Naive B cell (primary cell): Measurements from ENCODE around the gene SLC12A4. TPM values are rescaled to one million over a fixed set of nuclear protein-coding genes. Genes with fewer than 3 reads are reported as not detected.
"Not testable (repeated sequence)": the region's sequence is repeated elsewhere in the genome, so short reads cannot be mapped to it uniquely, and the experiment has no call there.

ENCODE experiments used
- ATAC-seq, 2 donors: fragments of 150-1000 bp; cut with Tn5 transposase; 2 replicates each; pipeline ENCODE4 v1.10.0; 2021; ENCODE audit warnings: low read depth in 2 of 2, mild to moderate bottlenecking in 2 of 2, moderate library complexity in 2 of 2
- DNase-seq: peaks from one replicate; pipeline ENCODE4 v3.0.0; 2022
- H3K27ac Mint-ChIP-seq, 6 donors: one replicate each; pipeline ENCODE4 v1.8.0; 2020 to 2022; ENCODE audit warnings: mild to moderate bottlenecking in 6 of 6, mixed read lengths in 6 of 6, moderate library complexity in 5 of 6, inconsistent platforms in 2 of 6
- H3K27me3 Mint-ChIP-seq, 3 donors: one replicate each; pipeline ENCODE4 v1.8.0; 2021 to 2022; ENCODE audit warnings: mixed read lengths in 3 of 3, mild to moderate bottlenecking in 1 of 3
- H3K36me3 Mint-ChIP-seq, 2 donors: one replicate each; pipeline ENCODE4 v1.8.0; 2020 to 2022; ENCODE audit warnings: mixed read lengths in 2 of 2, inconsistent platforms in 1 of 2, mild to moderate bottlenecking in 1 of 2
- H3K4me1 Mint-ChIP-seq, 3 donors: one replicate each; pipeline ENCODE4 v1.8.0; 2020 to 2022; ENCODE audit warnings: mixed read lengths in 3 of 3, inconsistent platforms in 1 of 3, mild to moderate bottlenecking in 1 of 3, moderate library complexity in 1 of 3
- H3K4me3 Mint-ChIP-seq, 8 donors: one replicate each; pipeline ENCODE4 v1.8.0; 2020 to 2022; ENCODE audit warnings: mild to moderate bottlenecking in 8 of 8, mixed read lengths in 8 of 8, moderate library complexity in 8 of 8, inconsistent platforms in 2 of 8
- H3K9me3 Mint-ChIP-seq, 7 donors: one replicate each; pipeline ENCODE4 v1.8.0; 2020 to 2022; ENCODE audit warnings: mixed read lengths in 7 of 7, mild to moderate bottlenecking in 5 of 7, inconsistent platforms in 2 of 7, moderate library complexity in 1 of 7
- polyA plus RNA-seq, 6 donors: library from polyadenylated mRNA; unstranded; fragments of 300-500 nt; fragmentation: Illumina TruSeq; gene quantifications; one replicate each; pipeline ENCODE4 v1.2.3, GENCODE V29; 2021; ENCODE audit warnings: low read depth in 6 of 6

Gene SLC12A4
- polyA plus RNA-seq, 6 donors from 2014 or later = 2.8 to 5.4 (median 3.7) TPM

DNA sequence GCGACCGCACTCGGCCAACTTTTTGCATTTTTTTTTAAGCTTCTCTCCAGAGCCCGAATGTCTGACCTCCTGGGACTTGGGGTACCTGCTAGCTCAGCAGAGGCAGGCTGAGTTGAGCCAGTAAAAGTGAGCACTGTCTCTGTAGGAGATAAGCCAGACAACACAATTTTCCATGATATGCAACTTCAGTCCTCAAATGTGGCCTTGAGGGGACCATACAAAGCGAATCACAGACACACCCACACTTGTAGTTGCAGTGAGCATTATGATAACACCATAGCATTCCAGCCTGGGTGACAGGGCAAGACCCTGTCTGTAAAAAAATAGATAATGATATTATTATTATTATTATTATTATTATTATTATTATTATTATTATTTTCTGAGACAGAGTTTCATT, 28.2 kb upstream of the SLC12A4 start:
- ATAC-seq = no peak
- Mint-ChIP-seq H3K27ac (peak overlapping the region in 5 of 6 donors; percentile 51 to 99 (median 98)), H3K4me3 (peak overlapping the region; percentile 18 to 86 (median 61)), H3K27me3 (no peaks in the 10 kb centered on the region), H3K4me1 (peaks cover 49 to 88% (median 81%) of the 10 kb centered on the region in 3 donors), H3K36me3 (no peaks in the 10 kb centered on the region), H3K9me3 (peaks cover 0 to 5% (median 0%) of the 10 kb centered on the region in 7 donors)
- no peak for DNase-seq

DNA sequence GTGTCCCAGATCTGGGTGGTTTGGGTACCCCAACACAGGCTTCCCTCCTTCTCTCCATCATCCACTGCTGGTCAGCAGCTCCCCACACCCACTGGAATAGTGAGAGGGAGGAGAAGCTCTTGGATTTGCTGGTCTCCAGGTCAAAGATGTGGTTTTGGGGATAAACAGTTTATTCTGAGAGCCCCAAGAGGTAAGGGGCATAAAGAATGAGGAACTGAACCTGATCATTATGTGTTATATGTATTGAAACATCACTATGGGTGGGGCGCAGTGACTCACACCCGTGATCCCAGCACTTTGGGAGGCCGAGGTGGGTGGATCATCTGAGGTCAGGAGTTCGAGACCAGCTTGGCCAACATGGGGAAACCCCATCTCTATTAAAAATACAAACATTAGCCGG, 27.0 kb upstream of the SLC12A4 start:
- Mint-ChIP-seq H3K27me3 (no peaks in the 10 kb centered on the region), H3K36me3 (no peaks in the 10 kb centered on the region), H3K9me3 (peaks cover 0 to 5% (median 0%) of the 10 kb centered on the region in 7 donors), H3K4me1 (peaks cover 47 to 83% (median 69%) of the 10 kb centered on the region in 3 donors), H3K27ac (peak overlapping the region; percentile 97 to 99 (median 99)), H3K4me3 (peak overlapping the region; percentile 62 to 90 (median 84))
- ATAC-seq (peak; percentile 43 to 49), DNase-seq (peak; percentile 73)

DNA sequence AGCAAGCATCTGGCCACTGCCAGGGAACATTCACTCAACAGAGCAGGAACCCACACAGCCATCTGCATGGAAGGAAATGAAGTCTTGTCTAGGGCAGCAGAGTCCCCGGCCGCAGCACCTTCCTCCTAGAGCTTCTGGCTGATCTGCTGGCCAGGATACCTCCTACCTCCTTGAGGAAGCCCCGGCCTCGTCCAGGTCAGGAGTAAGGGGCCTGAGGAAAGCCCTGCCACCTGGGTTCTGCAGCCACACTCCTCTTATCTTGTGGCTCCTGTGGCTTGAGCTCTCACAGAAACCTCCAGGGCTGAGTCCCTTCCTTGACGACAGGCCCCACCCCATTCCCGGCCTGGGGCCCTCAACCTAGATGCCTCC, 25.6 kb upstream of the SLC12A4 start:
- H3K4me3 Mint-ChIP-seq = peak overlapping the region; percentile 48 to 92 (median 87)
- peak overlapping the region; percentile 94 to 99 (median 99) for H3K27ac Mint-ChIP-seq
- not testable (repeated sequence) for H3K9me3 Mint-ChIP-seq, H3K36me3 Mint-ChIP-seq, H3K27me3 Mint-ChIP-seq, DNase-seq
- H3K4me1 Mint-ChIP-seq = peaks cover 38 to 81% (median 61%) of the 10 kb centered on the region in 3 donors
- ATAC-seq = peak; percentile 11 to 18

- peak; percentile 71 to 73 for ATAC-seq
- Mint-ChIP-seq H3K9me3 (no peaks in the 10 kb centered on the region), H3K27ac (peak overlapping the region; percentile 94 to 99 (median 99)), H3K27me3 (no peaks in the 10 kb centered on the region), H3K4me1 (peaks cover 42 to 79% (median 64%) of the 10 kb centered on the region in 3 donors), H3K36me3 (no peaks in the 10 kb centered on the region), H3K4me3 (peak overlapping the region; percentile 48 to 92 (median 87))
- peak; percentile 88 for DNase-seq
Observed at GRCh38 chr16:67993207-67994039, 25.0 kb upstream of the SLC12A4 start.

DNA sequence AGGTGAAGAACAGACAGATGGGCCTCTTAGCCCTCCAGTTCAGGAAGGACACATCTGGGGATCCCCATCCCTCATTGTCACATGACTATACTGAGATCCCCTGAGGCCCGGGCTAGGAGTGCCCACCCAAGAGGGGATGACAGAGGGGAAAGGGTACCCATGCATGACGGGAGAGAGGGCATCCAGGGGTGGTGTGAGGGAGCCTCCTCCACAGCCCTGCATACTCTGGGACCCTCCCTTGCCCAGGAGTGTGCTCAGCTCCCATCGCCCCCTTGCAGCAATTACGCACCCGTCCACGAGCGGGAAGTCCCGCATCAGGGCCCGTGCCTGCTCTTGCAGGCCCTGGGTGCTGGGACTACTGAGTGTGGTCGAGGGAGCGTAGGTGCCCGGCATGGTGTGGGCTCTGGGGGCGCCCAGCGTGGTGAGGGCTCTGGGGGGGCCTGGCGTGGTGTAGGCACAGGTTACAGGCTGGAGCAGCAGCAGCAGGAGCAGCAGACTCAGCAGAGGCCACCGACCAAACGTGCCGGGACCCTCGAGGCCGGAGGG, 24.3 kb upstream of the SLC12A4 start:
- ATAC-seq = no peak
- Mint-ChIP-seq H3K9me3 (no peaks in the 10 kb centered on the region), H3K36me3 (no peaks in the 10 kb centered on the region), H3K4me3 (peak overlapping the region in 7 of 8 donors; percentile 22 to 89 (median 70)), H3K4me1 (peaks cover 44 to 83% (median 68%) of the 10 kb centered on the region in 3 donors), H3K27me3 (no peaks in the 10 kb centered on the region), H3K27ac (peak overlapping the region; percentile 49 to 99 (median 96))
- no peak for DNase-seq

DNA sequence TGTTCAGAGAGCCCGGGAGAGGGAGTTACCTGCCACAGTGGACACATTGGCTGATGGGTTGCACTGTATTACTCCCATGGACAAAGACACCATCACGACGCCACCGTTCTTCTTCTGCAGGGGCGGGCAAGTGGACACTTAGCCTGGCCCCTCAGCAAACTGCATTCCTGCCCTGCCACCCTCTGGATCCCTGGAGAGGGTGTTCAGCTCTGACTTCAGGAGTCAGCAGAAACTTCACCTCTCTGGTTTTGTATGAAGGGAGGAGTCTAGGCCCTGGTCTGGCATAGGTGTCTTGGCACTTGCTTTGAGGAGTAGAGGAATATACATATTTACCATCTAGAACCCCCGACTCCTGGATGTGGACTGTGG, 21.6 kb upstream of the SLC12A4 start:
- H3K36me3 Mint-ChIP-seq = no peaks in the 10 kb centered on the region
- H3K27ac Mint-ChIP-seq = peak overlapping the region in 4 of 6 donors; percentile 43 to 81 (median 68)
- DNase-seq (no peak), ATAC-seq (no peak)
- no peak overlapping the region for H3K4me3 Mint-ChIP-seq
- H3K27me3 Mint-ChIP-seq = no peaks in the 10 kb centered on the region
- no peaks in the 10 kb centered on the region for H3K9me3 Mint-ChIP-seq
- peaks cover 35 to 70% (median 47%) of the 10 kb centered on the region in 3 donors for H3K4me1 Mint-ChIP-seq

- Mint-ChIP-seq H3K27ac (peak overlapping the region in 3 of 6 donors; percentile 47 to 78 (median 75)), H3K27me3 (no peaks in the 10 kb centered on the region), H3K4me1 (peaks cover 38 to 71% (median 47%) of the 10 kb centered on the region in 3 donors), H3K9me3 (no peaks in the 10 kb centered on the region), H3K36me3 (no peaks in the 10 kb centered on the region), H3K4me3 (peak overlapping the region in 2 of 8 donors; percentile 22 to 40)
- ATAC-seq (no peak), DNase-seq (no peak)
Observed at GRCh38 chr16:67989322-67990017, 21.0 kb upstream of the SLC12A4 start.

GRCh38 chr16:67988675-67989074, 20.2 kb upstream of the SLC12A4 start:
- Mint-ChIP-seq H3K27ac (peak overlapping the region in 3 of 6 donors; percentile 42 to 91 (median 78)), H3K4me1 (peaks cover 35 to 71% (median 49%) of the 10 kb centered on the region in 3 donors), H3K9me3 (no peaks in the 10 kb centered on the region), H3K27me3 (no peaks in the 10 kb centered on the region), H3K36me3 (no peaks in the 10 kb centered on the region), H3K4me3 (no peak overlapping the region)
- DNase-seq = no peak
- no peak for ATAC-seq

DNA sequence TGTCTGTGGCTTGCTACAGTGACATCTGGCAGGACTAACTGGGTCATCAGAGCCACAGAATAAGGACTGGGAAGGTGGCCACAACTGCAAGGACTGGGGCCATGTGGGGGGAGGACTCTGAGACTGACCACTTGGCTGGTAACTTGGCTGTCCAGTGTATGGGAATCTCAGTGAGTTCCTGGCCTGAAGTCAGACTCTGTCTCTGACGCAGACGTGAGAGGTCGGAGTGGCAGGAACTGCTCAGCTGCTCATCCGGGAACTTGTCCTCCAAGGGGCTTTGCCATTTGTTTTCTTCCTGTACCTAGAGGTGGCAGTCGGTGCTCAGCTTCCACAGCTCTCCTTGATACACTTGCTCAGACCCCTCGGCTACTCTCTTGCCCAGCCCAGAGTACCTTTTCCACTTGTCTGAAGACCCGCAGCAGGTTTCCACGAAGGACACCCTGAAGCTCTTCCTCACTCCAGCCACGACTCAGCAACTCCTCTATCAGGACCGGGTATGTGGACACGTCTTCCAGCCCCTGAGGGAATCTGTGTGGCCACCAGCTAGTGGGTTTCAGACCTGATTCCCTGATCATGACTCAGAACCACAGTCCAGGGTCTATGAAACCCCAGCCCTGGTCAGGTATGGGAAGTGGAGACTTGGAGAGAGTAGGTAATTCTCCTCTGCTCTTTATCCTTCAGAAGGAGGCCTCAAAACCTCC, 19.2 kb upstream of the SLC12A4 start:
- Mint-ChIP-seq H3K4me3 (peak overlapping the region in 2 of 8 donors; percentile 39 to 59), H3K27me3 (no peaks in the 10 kb centered on the region), H3K27ac (peak overlapping the region in 5 of 6 donors; percentile 47 to 89 (median 78)), H3K36me3 (no peaks in the 10 kb centered on the region), H3K4me1 (peaks cover 36 to 71% (median 45%) of the 10 kb centered on the region in 3 donors), H3K9me3 (no peaks in the 10 kb centered on the region)
- DNase-seq = no peak
- ATAC-seq = no peak

- no peaks in the 10 kb centered on the region for H3K27me3 Mint-ChIP-seq
Observed at GRCh38 chr16:67986949-67987348, 18.5 kb upstream of the SLC12A4 start.

GRCh38 chr16:67982011-67982696, 13.7 kb upstream of the SLC12A4 start:
- no peak overlapping the region for H3K4me3 Mint-ChIP-seq
- H3K36me3 Mint-ChIP-seq = no peaks in the 10 kb centered on the region
- peaks cover 12 to 31% (median 25%) of the 10 kb centered on the region in 3 donors for H3K4me1 Mint-ChIP-seq
- peak overlapping the region in 1 of 6 donors; percentile 34 for H3K27ac Mint-ChIP-seq
- no peaks in the 10 kb centered on the region for H3K27me3 Mint-ChIP-seq
- no peak for DNase-seq
- H3K9me3 Mint-ChIP-seq = no peaks in the 10 kb centered on the region
- no peak for ATAC-seq

More at GRCh38 chr16:67986949-67987348, 18.5 kb upstream of the SLC12A4 start:
- H3K27ac Mint-ChIP-seq = peak overlapping the region in 3 of 6 donors; percentile 47 to 80 (median 78)
- ATAC-seq (no peak), DNase-seq (no peak)
- no peaks in the 10 kb centered on the region for H3K36me3 Mint-ChIP-seq
- no peaks in the 10 kb centered on the region for H3K9me3 Mint-ChIP-seq
- peaks cover 32 to 67% (median 45%) of the 10 kb centered on the region in 3 donors for H3K4me1 Mint-ChIP-seq
- H3K4me3 Mint-ChIP-seq = no peak overlapping the region

- Mint-ChIP-seq H3K27me3 (peaks cover 0 to 6% (median 0%) of the 10 kb centered on the region in 3 donors), H3K27ac (peak within 1 kb of the TSS in 1 of 6 donors; percentile 73), H3K4me1 (peaks cover 12 to 26% (median 24%) of the 10 kb centered on the region in 3 donors), H3K4me3 (no peak within 1 kb of the TSS), H3K9me3 (no peaks in the 10 kb centered on the region), H3K36me3 (no peaks in the 10 kb centered on the region)
- DNase-seq (no peak), ATAC-seq (no peak)
Observed at GRCh38 chr16:67979955-67980678, 11.7 kb upstream of the SLC12A4 start, which contains the start of gene DPEP3. TSS of gene DPEP3 (minus strand) at chr16:67980499. CDS start at chr16:67980380, 119 bp downstream.
